AG04450 (cell line): ENCODE measurements around the gene TBXT. TPM values are rescaled to one million over a fixed set of nuclear protein-coding genes. Genes with fewer than 3 reads are reported as not detected.

Experiments
- CTCF ChIA-PET: fragments of 300-600, 350-600 bp; formaldehyde crosslinking; extraction: SDS; loops from one replicate; lab custom pipeline; 2022; ENCODE audit warnings: antibody characterized with exemption, inconsistent platforms; lab: Charles Lee
- POLR2A ChIA-PET: fragments of 350-600 bp; formaldehyde crosslinking; extraction: SDS; loops from one replicate; lab custom pipeline; 2021; ENCODE audit warnings: antibody characterized with exemption, inconsistent platforms; lab: Yijun Ruan, JAX
- DNase-seq: peaks from one replicate; pipeline ENCODE4 v3.0.0-alpha.2; 2011; ENCODE audit warnings: low read depth, low spot score
- H3K27ac ChIP-seq: one replicate; pipeline ENCODE4 v1.5.1; 2012; ENCODE audit warnings: low read depth, low read length, control low read depth
- H3K27me3 ChIP-seq: one replicate; pipeline ENCODE4 v1.6.0; 2012; ENCODE audit warnings: low read length; ENCODE audit not compliant: control insufficient read depth, insufficient read depth
- H3K4me3 ChIP-seq: 2 replicates; pipeline ENCODE4 v1.5.1; 2011; ENCODE audit warnings: mild to moderate bottlenecking, low read depth, low read length, control low read depth
- H3K9me3 ChIP-seq: 2 replicates; pipeline ENCODE4 v1.5.1; 2012; ENCODE audit warnings: low read length; ENCODE audit not compliant: control insufficient read depth, insufficient read depth
- CTCF ChIP-seq: IDR thresholded peaks from 2 replicates; pipeline ENCODE4 v1.5.1; 2011; ENCODE audit warnings: low read depth, low read length, control low read depth, inconsistent platforms
- polyA minus RNA-seq: library from RNA; depleted of rRNA, polyadenylated mRNA; stranded (reverse); fragments of >200 nt; gene quantifications from 2 replicates; pipeline ENCODE4 v1.2.3, GENCODE V29; 2011; rRNA and poly(A)+ RNA removed
- polyA plus RNA-seq: library from polyadenylated mRNA; depleted of rRNA; stranded (reverse); fragments of >200 nt; gene quantifications from 2 replicates; pipeline ENCODE4 v1.2.3, GENCODE V29; 2011; rRNA removed

TBXT gene, protein sequence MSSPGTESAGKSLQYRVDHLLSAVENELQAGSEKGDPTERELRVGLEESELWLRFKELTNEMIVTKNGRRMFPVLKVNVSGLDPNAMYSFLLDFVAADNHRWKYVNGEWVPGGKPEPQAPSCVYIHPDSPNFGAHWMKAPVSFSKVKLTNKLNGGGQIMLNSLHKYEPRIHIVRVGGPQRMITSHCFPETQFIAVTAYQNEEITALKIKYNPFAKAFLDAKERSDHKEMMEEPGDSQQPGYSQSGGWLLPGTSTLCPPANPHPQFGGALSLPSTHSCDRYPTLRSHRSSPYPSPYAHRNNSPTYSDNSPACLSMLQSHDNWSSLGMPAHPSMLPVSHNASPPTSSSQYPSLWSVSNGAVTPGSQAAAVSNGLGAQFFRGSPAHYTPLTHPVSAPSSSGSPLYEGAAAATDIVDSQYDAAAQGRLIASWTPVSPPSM
- polyA plus RNA-seq: not detected in 2 replicates
- polyA minus RNA-seq: not detected in 2 replicates

DNA sequence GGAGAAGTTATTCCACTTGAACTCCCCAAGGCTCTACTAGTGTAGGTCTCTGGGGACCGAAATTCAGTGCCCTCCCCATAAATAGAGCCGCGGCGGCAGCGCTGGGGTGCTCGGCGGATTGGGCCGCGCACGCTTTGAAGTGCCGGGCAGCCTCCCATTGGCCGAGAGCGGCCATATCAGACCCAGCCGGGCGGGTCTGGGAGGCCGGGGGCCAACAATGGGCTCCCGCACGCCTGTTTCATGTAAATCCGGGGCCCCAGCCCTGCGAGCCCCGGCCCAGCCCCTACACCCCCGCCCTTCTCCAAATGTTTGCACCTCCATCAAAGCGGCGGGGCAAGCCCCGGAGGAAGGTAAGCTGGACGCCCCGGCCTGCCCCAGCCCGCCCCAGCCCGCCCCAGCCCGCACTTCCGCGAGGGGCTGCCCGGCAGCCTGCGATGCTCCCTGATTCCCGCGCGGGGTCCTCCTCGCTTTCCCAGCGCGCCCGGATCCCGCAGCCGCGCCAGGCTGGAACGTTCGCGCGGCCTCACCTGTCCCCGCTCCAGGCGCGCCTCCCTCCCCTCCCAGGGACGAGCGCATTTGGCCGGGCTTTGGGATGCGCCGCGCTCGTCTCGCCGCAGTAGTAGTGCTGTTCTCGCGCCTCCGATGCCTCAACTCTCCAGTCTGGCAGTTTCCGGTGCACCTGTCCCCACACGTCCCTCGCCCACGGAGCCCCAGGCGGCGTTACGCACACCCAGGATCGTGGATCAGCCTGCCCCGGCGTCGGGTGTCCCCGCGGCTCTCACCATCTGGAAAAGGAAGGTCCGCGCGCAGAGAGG is at the start of gene TBXT:
Gene TBXT, minus strand, starts transcription at position 51 of the 815 bp plus-strand sequence. CDS start 260 bp downstream, outside the sequence.
- H3K27me3 ChIP-seq: peaks cover 69% of the 10 kb centered on the region
- ChIA-PET CTCF (no interaction called here), POLR2A (no interaction called here)
- no peak within 1 kb of the TSS for H3K27ac ChIP-seq
- DNase-seq: no peak
- no peak within 1 kb of the TSS for H3K4me3 ChIP-seq
- no peak for TF ChIP-seq CTCF
- H3K9me3 ChIP-seq: no peaks in the 10 kb centered on the region; the same call in 1 of the 2 replicates

DNA sequence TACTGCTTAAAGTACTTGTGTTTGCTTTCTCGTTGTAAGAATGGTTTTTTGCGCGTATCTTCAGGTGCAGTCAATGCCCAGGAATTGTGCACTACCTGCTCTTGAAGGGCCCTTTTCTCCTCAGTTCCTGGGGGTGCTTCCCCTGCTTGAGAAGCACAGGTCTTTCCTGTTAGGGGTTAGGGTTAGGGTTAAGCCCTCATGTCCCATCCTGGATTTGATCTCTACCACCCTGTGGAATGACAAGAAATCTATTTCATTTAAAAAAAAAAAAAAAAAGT is 39.6 kb upstream of the TBXT start:
- H3K27me3 ChIP-seq: no peaks in the 10 kb centered on the region
- no peak for TF ChIP-seq CTCF
- no peak for DNase-seq
- POLR2A ChIA-PET: no interaction called here
- H3K9me3 ChIP-seq: no peaks in the 10 kb centered on the region
- no peak overlapping the region for H3K27ac ChIP-seq
- no peak overlapping the region for H3K4me3 ChIP-seq
- CTCF ChIA-PET: interaction anchor here (0.6 kb wide), 2 partner anchors 41 to 69 kb away, joined by 3 to 4 read pairs; no protein-coding TSS in a partner anchor

DNA sequence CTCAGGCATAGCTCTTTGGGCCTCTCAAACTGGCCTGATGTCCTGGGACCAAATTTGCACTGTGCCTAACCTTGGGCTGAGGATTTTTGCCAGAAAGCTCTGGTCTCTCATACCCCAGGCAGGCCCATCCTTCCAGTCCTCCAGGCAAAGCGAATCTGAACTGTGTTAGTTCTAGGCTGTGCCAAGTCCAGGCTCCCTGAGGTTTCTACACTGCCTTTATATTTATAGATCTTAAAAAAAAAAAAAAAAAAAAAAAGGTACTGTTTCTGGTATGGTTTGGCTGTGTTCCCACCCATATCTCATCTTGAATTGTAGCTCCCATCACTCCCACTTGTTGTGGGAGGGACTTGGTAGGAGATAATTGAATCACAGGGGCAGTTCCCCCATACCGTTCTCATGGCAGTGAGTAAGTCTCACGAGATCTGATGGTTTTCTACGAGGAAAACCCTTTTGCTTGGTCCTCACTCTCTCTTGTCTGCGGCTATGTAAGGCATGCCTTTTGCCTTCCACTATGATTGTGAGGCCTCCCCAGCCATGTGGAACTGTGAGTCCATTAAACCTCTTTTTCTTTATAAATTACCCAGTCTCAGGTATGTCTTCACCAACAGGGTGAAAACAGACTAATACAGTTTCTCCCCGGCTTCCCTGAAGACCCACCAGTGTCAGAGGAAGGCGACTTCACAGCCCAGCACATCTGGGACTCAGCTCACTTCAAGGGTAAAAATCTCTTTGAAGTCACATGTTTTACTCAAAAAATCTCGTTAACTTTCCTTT is 39.0 kb upstream of the TBXT start:
- Histone ChIP-seq H3K9me3 (no peaks in the 10 kb centered on the region), H3K27me3 (peaks cover 2% of the 10 kb centered on the region), H3K4me3 (no peak overlapping the region), H3K27ac (no peak overlapping the region)
- ChIA-PET CTCF (no interaction called here), POLR2A (no interaction called here)
- DNase-seq: no peak
- no peak for TF ChIP-seq CTCF

- no peak for TF ChIP-seq CTCF
- ChIA-PET POLR2A (no interaction called here), CTCF (no interaction called here)
- DNase-seq: no peak
- Histone ChIP-seq H3K4me3 (no peak overlapping the region), H3K27me3 (peaks cover 3% of the 10 kb centered on the region), H3K9me3 (no peaks in the 10 kb centered on the region), H3K27ac (no peak overlapping the region)
These were observed 38.4 kb upstream of the TBXT start for GRCh38 chr6:166206066-166206465.
